GM19099 (cell line): Measurements from ENCODE around the gene NME7.

Experiments
- POLR2A ChIP-seq: IDR thresholded peaks from 3 replicates; pipeline ENCODE4 v1.6.1; 2011; ENCODE audit warnings: low read depth; ENCODE audit not compliant: insufficient read length; ENCODE audit errors: extremely low read depth

Gene NME7

DNA sequence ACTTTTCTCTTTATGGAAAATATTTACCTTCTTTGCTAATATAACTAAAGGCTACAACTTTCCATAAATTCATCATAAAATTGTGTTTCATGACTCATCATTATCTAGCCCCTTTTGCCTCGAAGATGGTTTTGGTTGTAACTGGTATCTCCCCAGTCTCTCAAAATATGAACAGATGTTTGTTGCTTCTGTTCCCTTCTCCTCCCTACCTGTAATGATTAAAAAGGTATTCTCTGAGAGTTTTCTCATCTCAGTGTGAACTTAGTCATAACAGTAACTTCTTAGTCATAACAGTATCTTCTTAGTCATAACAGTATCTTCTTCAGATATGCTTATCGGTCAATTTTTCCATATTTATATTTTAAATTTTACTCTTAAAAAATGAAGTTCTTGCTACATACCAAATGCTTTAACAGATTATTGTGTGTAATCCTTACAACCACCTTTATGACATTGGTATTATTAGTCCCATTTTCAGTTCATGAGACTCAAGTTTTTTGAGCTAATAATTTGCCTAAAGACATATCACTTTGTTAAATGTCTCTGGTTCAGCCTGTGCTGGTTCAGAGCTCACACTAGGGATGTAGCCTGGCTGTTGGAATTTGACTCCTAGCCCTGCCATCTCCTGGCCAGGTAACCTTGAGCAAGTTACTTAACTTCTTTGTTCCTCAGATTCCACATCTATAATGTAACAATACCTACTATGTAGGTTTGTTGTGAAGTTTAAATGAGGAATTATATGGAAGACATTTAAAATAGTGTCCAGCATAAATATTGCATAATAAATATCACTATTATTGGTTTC lies 228.5 kb downstream of the NME7 start:
- TF ChIP-seq POLR2A, result no peak

- TF ChIP-seq POLR2A, result no peak
Observed at GRCh38 chr1:169137357-169137756, 230.2 kb downstream of the NME7 start.

DNA sequence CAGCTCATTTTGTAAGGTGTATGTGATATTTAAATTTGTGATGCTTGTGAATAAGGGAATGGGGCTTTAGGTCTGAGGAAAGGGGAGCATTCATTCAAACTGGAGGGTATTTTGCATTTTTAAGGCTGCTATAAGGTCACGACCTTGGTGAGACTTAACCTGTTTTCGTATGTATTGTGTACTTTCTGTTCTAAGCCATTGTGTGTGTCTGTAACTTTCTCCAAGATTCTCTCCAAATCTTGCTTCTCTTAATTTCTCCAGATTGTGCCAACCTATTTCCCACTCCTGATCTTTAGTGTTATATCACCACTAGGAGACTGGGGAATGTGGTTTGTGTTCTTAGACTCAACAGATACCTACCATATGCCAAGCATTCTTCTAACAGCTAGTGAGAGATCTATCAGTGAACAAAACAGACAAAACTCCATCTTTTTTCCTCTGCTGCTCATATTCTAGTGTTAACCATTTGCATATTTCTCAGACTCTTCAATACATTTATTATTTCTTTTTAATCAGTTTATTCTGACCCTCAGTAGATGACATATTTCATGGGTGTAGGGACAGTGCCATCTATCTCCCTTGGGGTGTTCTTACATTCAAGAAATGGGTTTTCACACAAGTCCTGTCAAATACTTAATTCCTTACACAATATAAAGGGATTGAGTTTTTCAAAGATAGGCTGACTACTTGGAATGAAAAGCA lies 233.6 kb downstream of the NME7 start:
- no peak for TF ChIP-seq POLR2A

- TF ChIP-seq POLR2A, result no peak
Observed at GRCh38 chr1:169133228-169133576, 234.4 kb downstream of the NME7 start.

DNA sequence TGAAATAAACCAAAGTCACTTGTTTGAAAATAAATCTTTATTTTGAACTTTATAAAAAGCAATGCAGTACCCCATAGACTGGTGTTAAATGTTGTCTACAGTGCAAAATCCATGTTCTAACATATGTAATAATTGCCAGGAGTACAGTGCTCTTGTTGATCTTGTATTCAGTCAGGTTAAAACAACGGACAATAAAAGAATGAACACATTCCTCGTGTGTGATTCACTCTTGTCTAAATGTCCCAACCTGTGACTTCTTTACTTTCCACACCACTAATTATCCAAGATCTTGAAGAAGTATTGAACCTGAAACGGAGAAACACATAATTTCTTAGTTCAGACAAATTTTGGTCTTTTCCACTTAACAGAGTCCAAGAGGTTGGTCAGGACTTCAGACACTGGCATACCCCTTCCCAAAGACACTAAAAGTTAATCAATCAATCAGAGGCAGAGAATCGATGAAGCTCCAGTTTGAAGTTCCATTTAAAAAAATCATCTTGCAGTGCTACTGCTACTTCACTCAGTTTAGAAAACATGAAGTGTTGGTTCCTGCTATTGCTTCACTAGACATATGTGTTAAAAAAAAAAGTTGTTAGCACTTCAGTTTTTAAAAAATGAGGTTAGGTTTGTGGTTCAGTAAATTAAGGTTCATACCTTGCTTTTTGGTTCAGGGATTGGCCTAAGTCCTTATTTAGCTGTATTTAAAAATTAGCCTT lies 234.9 kb downstream of the NME7 start:
- TF ChIP-seq POLR2A, result no peak

- TF ChIP-seq POLR2A, result no peak
Observed at GRCh38 chr1:169130683-169131082, 236.9 kb downstream of the NME7 start.

- no peak for TF ChIP-seq POLR2A
Observed at GRCh38 chr1:169129109-169129784, 238.3 kb downstream of the NME7 start.

- TF ChIP-seq POLR2A, result no peak
Observed at GRCh38 chr1:169128562-169128961, 239.0 kb downstream of the NME7 start.

DNA sequence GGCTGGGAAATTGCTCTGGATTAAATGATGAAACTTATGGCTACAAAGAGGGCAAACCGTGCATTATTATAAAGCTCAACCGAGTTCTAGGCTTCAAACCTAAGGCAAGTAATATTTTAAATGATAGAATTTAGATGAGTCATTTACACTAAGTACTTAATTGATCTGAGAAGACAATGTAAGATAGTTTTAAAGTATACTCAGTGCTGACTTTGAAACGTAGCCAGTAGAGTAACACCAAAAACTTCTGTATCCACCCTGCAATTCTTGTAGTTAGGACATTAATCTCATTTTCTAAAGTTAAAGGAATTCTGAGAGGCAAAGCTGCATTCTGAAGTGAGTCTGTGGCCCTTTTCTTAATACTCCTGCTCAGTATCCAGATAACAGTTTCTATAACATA lies 240.3 kb downstream of the NME7 start:
- no peak for TF ChIP-seq POLR2A

GRCh38 chr1:169126335-169126734 lies 241.3 kb downstream of the NME7 start:
- TF ChIP-seq POLR2A, result no peak

- no peak for TF ChIP-seq POLR2A
Observed at GRCh38 chr1:169124459-169124858, 243.1 kb downstream of the NME7 start.

DNA sequence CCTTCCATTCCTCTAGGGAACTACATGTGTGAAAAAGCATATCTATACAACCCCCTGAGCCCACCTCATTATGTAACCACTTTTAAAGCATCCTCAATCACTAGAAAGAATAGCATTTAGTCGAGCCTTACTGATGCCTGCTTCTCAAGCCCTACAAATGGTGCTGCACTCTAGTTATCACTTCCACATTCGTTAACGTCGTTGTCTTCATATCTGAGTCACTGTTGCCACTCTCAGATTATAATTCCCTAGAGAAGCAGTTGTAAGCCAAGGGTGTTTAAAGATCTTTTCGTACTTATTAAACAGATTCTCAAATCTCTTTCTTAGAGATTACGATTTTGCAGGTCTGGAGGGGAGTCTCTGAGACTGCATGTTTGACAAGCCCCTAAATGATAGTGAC lies 244.6 kb downstream of the NME7 start:
- no peak for TF ChIP-seq POLR2A

GRCh38 chr1:169121146-169121923 lies 246.3 kb downstream of the NME7 start:
- TF ChIP-seq POLR2A, result no peak

DNA sequence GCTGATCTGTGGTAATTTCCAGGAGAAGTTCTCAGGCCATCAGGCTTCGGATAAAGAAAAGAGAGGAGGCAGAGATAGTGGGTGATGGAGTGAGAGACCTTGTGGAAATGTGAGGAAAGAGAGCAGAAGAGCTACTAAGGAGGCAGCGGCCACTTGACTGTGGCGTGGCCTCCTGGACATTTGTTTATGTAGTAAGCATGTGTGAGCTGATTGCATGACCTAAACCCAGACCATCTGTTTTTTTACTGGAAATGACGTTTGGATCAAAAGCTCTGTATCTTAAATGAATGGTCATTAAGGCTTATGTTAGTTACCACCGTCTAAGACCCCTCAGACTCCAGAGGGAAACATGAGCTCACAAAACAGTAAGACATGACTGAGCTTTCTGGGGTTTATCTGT lies 247.5 kb downstream of the NME7 start:
- peak; percentile 31 for TF ChIP-seq POLR2A

DNA sequence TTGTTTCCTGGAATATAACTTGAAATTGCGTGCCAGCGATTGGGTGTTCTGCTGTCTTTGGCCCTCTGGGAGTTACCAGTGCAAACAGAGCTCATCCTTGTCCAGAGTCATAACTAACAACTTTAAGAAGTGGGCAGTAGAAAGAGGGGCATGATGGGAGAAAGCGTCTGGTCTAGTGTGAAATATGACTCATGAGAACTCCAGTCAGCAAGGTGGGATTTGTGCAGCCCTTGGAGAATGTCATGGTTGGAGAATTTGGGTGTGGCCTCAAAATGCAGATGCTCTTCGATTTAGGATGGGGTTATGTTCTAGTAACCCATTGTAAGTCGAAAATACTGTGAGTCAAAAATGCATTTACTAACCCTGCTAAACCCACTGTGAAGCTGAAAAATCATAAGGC lies 248.2 kb downstream of the NME7 start:
- no peak for TF ChIP-seq POLR2A

- TF ChIP-seq POLR2A, result no peak
Observed at GRCh38 chr1:169118227-169118626, 249.4 kb downstream of the NME7 start.
